AG10803 (cell line): ENCODE data around the gene C6orf58.

ENCODE experiments used
- DNase-seq: peaks from one replicate; pipeline ENCODE4 v3.0.0; 2010; ENCODE audit warnings: low read depth
- H3K4me3 ChIP-seq: 2 replicates; pipeline ENCODE4 v1.5.1; 2011; ENCODE audit warnings: mild to moderate bottlenecking, low read length, control low read depth
- TF ChIP-seq, protein P1 (sequence below): conservative IDR thresholded peaks from 2 replicates; pipeline ENCODE4 v1.5.1; 2011; ENCODE audit warnings: mild to moderate bottlenecking, low read length, control low read depth, inconsistent platforms

The C6orf58 gene

GRCh38 chr6:127570739-127571389 lies 6.1 kb upstream of the C6orf58 start:
- no peak overlapping the region for H3K4me3 ChIP-seq
- no peak for DNase-seq
- TF ChIP-seq, protein P1, sequence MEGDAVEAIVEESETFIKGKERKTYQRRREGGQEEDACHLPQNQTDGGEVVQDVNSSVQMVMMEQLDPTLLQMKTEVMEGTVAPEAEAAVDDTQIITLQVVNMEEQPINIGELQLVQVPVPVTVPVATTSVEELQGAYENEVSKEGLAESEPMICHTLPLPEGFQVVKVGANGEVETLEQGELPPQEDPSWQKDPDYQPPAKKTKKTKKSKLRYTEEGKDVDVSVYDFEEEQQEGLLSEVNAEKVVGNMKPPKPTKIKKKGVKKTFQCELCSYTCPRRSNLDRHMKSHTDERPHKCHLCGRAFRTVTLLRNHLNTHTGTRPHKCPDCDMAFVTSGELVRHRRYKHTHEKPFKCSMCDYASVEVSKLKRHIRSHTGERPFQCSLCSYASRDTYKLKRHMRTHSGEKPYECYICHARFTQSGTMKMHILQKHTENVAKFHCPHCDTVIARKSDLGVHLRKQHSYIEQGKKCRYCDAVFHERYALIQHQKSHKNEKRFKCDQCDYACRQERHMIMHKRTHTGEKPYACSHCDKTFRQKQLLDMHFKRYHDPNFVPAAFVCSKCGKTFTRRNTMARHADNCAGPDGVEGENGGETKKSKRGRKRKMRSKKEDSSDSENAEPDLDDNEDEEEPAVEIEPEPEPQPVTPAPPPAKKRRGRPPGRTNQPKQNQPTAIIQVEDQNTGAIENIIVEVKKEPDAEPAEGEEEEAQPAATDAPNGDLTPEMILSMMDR, result no peak

DNA sequence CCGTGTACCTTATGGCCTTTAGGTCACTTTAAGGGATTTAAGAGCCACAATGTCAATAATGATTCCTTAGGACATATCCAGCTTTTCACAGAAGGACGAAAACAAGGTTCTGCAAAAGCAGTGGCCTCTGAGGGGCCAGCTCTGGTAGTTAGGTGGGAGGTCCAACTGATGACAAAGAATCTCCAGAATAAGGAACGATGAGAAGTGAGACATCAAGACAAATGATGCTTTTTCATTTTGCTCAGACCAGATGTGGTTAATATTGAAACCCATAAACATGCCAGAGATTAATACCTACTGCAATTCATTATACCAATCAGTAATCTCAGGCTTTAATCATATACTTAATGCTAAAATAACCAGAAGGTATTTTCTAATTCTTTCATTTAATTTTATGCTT lies 1.9 kb downstream of the C6orf58 start:
- TF ChIP-seq, protein P1, result no peak
- H3K4me3 ChIP-seq, result no peak overlapping the region
- DNase-seq, result no peak

DNA sequence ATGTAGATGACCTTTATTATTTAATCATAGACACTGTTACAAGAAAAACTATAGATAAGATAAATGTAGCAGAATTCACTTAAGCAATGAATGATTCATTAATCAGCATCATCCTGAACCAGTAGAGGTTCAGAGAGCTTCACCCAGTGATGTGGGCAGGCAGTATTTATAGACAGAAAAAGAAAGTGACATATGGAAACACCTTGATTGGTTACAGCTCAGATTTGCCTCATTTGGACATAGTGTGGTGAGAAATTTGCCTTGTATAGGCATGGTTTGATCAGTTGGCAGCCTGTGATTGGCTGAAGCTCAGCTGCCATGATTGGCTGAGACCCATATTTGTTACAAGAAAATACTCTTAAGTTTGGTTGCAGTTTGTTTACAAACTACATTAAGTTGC lies 4.6 kb downstream of the C6orf58 start:
- no peak for DNase-seq
- TF ChIP-seq, protein P1, result no peak
- H3K4me3 ChIP-seq, result no peak overlapping the region

- TF ChIP-seq, protein P1, result no peak
- H3K4me3 ChIP-seq, result no peak overlapping the region
- DNase-seq, result peak; percentile 42
Measured at GRCh38 chr6:127582777-127583462, 5.9 kb downstream of the C6orf58 start.

- TF ChIP-seq, protein P1, result no peak
Measured at GRCh38 chr6:127585123-127585522, 8.1 kb downstream of the C6orf58 start.

GRCh38 chr6:127586372-127586771 lies 9.4 kb downstream of the C6orf58 start:
- H3K4me3 ChIP-seq, result no peak overlapping the region
- TF ChIP-seq, protein P1, result no peak
- DNase-seq, result no peak

More at GRCh38 chr6:127585123-127585522, 8.1 kb downstream of the C6orf58 start:
- DNase-seq, result no peak
- H3K4me3 ChIP-seq, result no peak overlapping the region

GRCh38 chr6:127587875-127588274 lies 10.9 kb downstream of the C6orf58 start:
- no peak for DNase-seq
- TF ChIP-seq, protein P1, result no peak
- no peak overlapping the region for H3K4me3 ChIP-seq
